ENCODE results near the gene PCK1. TPM values are rescaled to one million over a fixed set of nuclear protein-coding genes. Genes with fewer than 3 reads are reported as not detected.

Gene PCK1
- total RNA-seq, 4 donors from 2014 or later = 0.56 to 3.4 (median 2.2) TPM

DNA sequence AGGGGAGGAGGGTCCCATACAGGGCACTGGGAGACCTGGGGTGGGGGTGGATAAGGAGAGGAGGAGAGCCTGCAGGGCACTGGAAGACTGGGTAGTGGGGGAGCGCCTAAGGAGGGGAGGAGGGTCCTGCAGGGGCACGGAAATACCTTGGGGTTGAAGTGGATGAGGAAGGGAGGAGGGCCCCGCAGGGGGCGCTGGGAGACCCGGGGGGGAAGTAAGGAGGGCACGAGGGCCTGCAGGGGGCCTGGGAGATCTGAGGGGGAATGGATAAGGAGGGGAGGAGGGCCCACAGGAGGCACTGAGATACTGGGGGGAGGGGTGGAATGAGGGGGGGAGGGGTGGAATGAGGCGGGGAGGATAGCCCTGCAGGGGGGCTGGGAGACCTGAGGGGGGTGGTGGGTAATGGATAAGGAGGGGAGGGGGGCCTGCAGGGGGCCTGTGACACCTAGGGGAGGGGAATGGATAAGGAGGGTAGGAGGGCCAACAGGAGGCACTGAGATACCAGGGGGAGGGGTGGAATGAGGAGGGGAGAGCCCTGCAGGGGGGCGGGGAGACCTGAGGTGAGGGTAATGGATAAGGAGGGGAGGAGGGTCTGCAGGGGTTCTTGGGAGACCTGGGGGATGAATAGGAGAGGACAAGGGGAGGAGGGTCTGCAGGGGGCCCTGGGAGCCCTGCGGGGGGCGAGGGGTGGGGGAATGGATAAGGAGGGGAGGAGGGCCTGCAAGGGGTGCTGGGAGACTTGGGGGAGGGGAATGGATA is 35.4 kb upstream of the PCK1 start:
- H3K27ac ChIP-seq = no peak overlapping the region
- no peaks in the 10 kb centered on the region for H3K4me1 ChIP-seq
- no peaks in the 10 kb centered on the region for H3K36me3 ChIP-seq
- intact Hi-C loops (cut with DNase I) = no loop called here
- no peaks in the 10 kb centered on the region for H3K27me3 ChIP-seq
- no peak overlapping the region for H3K4me3 ChIP-seq (replicated peaks in 1 of 3)
- WGBS, 2 donors = 29 to 46% methylated on average over 8 of the region's 10 CpGs
- no peak for DNase-seq
- no peak for TF ChIP-seq CTCF (IDR thresholded peaks at IDR 0.05)
- TF ChIP-seq POLR2A (IDR thresholded peaks at IDR 0.05) = no peak
- no peaks in the 10 kb centered on the region for H3K9me3 ChIP-seq

- intact Hi-C loops (cut with DNase I) = no loop called here
- 50 to 61% methylated on average over 15 of the region's 17 CpGs for WGBS, 2 donors
- H3K36me3 ChIP-seq = no peaks in the 10 kb centered on the region
- no peak overlapping the region for H3K27ac ChIP-seq
- H3K4me1 ChIP-seq = no peaks in the 10 kb centered on the region
- H3K4me3 ChIP-seq (replicated peaks in 1 of 3) = no peak overlapping the region
- DNase-seq = no peak
- TF ChIP-seq POLR2A (IDR thresholded peaks at IDR 0.05) (no peak), CTCF (IDR thresholded peaks at IDR 0.05) (peak in 1 of 6 experiments; percentile 5)
- no peaks in the 10 kb centered on the region for H3K9me3 ChIP-seq
- H3K27me3 ChIP-seq = no peaks in the 10 kb centered on the region
These were observed 34.6 kb upstream of the PCK1 start for GRCh38 chr20:57526087-57526884.

GRCh38 chr20:57526885-57527460 is 33.9 kb upstream of the PCK1 start:
- 26 to 27% methylated on average over 19 of the region's 19 CpGs for WGBS, 2 donors
- intact Hi-C loops (cut with DNase I) = no loop called here
- TF ChIP-seq POLR2A (IDR thresholded peaks at IDR 0.05) (no peak), CTCF (IDR thresholded peaks at IDR 0.05) (no peak)
- Histone ChIP-seq H3K9me3 (no peaks in the 10 kb centered on the region), H3K27me3 (no peaks in the 10 kb centered on the region), H3K36me3 (no peaks in the 10 kb centered on the region), H3K4me1 (no peaks in the 10 kb centered on the region), H3K27ac (no peak overlapping the region), H3K4me3 (replicated peaks in 1 of 3) (no peak overlapping the region)
- no peak for DNase-seq

DNA sequence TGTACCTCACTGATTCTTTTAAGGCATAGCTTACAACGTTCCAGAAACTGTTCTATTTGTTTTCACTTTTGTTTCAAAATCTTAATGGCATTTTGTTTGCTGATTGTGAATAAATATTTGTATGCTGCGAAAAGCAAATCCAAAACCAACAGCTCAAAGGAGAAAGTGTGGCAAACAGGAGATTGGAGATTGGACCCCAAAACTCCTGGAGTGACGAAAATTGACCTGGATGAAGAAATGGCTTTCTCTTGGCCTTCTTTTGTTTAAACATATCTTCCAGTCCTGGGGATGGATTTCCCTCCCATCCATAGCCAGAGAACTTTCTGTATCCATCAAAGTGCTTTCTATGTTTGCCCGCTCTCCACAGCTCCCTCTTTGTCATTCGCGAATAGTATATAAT is 33.2 kb upstream of the PCK1 start:
- Histone ChIP-seq H3K4me3 (replicated peaks in 1 of 3) (no peak overlapping the region), H3K4me1 (no peaks in the 10 kb centered on the region), H3K27me3 (no peaks in the 10 kb centered on the region), H3K9me3 (no peaks in the 10 kb centered on the region), H3K36me3 (no peaks in the 10 kb centered on the region), H3K27ac (no peak overlapping the region)
- 80 to 83% methylated on average over 6 of the region's 6 CpGs for WGBS, 2 donors
- no peak for DNase-seq
- intact Hi-C loops (cut with DNase I) = no loop called here
- TF ChIP-seq CTCF (IDR thresholded peaks at IDR 0.05) (no peak), POLR2A (IDR thresholded peaks at IDR 0.05) (no peak)

DNA sequence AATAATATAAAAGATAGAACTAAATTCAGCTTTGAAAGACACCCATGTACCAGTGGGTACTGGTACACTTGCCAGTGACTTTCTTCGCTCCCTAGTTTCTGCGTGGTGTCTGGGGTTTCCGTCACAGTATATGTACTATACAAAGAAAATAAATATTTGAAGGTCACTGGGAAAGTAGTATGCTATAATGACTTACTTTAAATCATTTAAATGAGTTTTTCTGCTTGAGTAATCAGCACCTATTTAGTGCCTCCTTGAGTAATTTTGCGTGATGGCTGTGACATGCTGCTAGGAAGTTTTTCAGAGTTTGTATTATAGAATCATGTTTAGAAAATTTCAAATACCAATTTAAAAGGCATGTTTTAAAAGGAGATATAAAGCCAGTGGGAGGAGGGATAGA is 32.8 kb upstream of the PCK1 start:
- no peak overlapping the region for H3K27ac ChIP-seq
- H3K36me3 ChIP-seq = no peaks in the 10 kb centered on the region
- no peaks in the 10 kb centered on the region for H3K27me3 ChIP-seq
- H3K4me1 ChIP-seq = no peaks in the 10 kb centered on the region
- no peak for DNase-seq
- no peak overlapping the region for H3K4me3 ChIP-seq (replicated peaks in 1 of 3)
- H3K9me3 ChIP-seq = no peaks in the 10 kb centered on the region
- TF ChIP-seq POLR2A (IDR thresholded peaks at IDR 0.05) = no peak
- intact Hi-C loops (cut with DNase I) = no loop called here
- WGBS, 2 donors = 94% methylated on average over 4 of the region's 4 CpGs
